Keratinocyte (primary cell): ENCODE measurements around the gene CTCF. TPM values are rescaled to one million over a fixed set of nuclear protein-coding genes. Genes with fewer than 3 reads are reported as not detected.

ENCODE experiments used
- DNase-seq: peaks from one replicate; pipeline ENCODE4 v3.0.0-alpha.2; 2011; ENCODE audit warnings: low read depth, missing footprints, low spot score
- FAIRE-seq: peaks from 2 replicates; lab custom pipeline; 2011; peaks lifted over from hg19 to GRCh38; lab: Jason Lieb, UNC
- H2AFZ ChIP-seq: 2 replicates; pipeline ENCODE4 v1.6.0; 2012; ENCODE audit warnings: low read length, control low read depth, inconsistent platforms; ENCODE audit not compliant: control insufficient read depth
- H3K27ac ChIP-seq: 2 replicates; pipeline ENCODE4 v1.5.1; 2011; ENCODE audit warnings: low read length; ENCODE audit not compliant: control insufficient read depth, insufficient read depth
- H3K27me3 ChIP-seq: 3 replicates; pipeline ENCODE4 v1.6.0; 2011; ENCODE audit warnings: low read length; ENCODE audit not compliant: control insufficient read depth, insufficient read depth; ENCODE audit errors: extremely low read depth
- H3K36me3 ChIP-seq, 2 experiments: 2 replicates in 1 of 2; 3 replicates in 1 of 2; pipeline ENCODE4 v1.5.1; 2011; ENCODE audit warnings: low read length in 2 of 2, mild to moderate bottlenecking in 1 of 2; ENCODE audit not compliant: control insufficient read depth in 2 of 2, insufficient read depth in 2 of 2; ENCODE audit errors: extremely low read depth in 1 of 2
- H3K4me1 ChIP-seq: 3 replicates; pipeline ENCODE4 v1.5.1; 2011; ENCODE audit warnings: low read length; ENCODE audit not compliant: control insufficient read depth, insufficient read depth; ENCODE audit errors: extremely low read depth
- H3K4me2 ChIP-seq: 3 replicates; pipeline ENCODE4 v1.6.0; 2011; ENCODE audit warnings: low read depth, low read length; ENCODE audit not compliant: control insufficient read depth, insufficient read depth; ENCODE audit errors: extremely low read depth
- H3K4me3 ChIP-seq, 3 experiments: fragments of 200-600 bp in 1 of 3; sonication (generic) in 1 of 3; 2 replicates in 2 of 3; 3 replicates in 1 of 3; pipeline ENCODE4 v1.5.1; 2011 to 2016; ENCODE audit warnings: low read length in 3 of 3, mild to moderate bottlenecking in 3 of 3, control low read depth in 2 of 3, inconsistent platforms in 1 of 3, low read depth in 1 of 3, mixed read lengths in 1 of 3, mixed run types in 1 of 3, moderate library complexity in 1 of 3; ENCODE audit not compliant: control insufficient read depth in 2 of 3, insufficient read depth in 2 of 3; ENCODE audit errors: extremely low read depth in 1 of 3
- H3K79me2 ChIP-seq: 2 replicates; pipeline ENCODE4 v1.6.0; 2012; ENCODE audit warnings: low read length; ENCODE audit not compliant: control insufficient read depth, insufficient read depth
- H3K9ac ChIP-seq: 3 replicates; pipeline ENCODE4 v1.6.0; 2011; ENCODE audit warnings: low read length; ENCODE audit not compliant: control insufficient read depth, insufficient read depth; ENCODE audit errors: extremely low read depth
- H3K9me1 ChIP-seq: 3 replicates; pipeline ENCODE4 v1.6.0; 2011; ENCODE audit warnings: low read length; ENCODE audit not compliant: control insufficient read depth, insufficient read depth; ENCODE audit errors: extremely low read depth
- H3K9me3 ChIP-seq: 2 replicates; pipeline ENCODE4 v1.5.1; 2012; ENCODE audit warnings: low read depth, low read length; ENCODE audit not compliant: control insufficient read depth
- H4K20me1 ChIP-seq: 3 replicates; pipeline ENCODE4 v1.6.0; 2011; ENCODE audit warnings: low read length; ENCODE audit not compliant: control insufficient read depth, insufficient read depth; ENCODE audit errors: extremely low read depth
- EZH2 ChIP-seq: IDR thresholded peaks from one replicate; pipeline ENCODE4 v1.6.1; 2012; ENCODE audit warnings: inconsistent platforms, mild to moderate bottlenecking, low read length, moderate library complexity
- dilution Hi-C: fragments of 300-500 bp; cut with MboI; formaldehyde crosslinking; loops from one replicate; pipeline ENCODE4 v1.7.0; 2020; ENCODE audit warnings: low sequenced_read_pairs; ENCODE audit not compliant: extremely low pct_ligation_motif_present
- polyA plus RNA-seq, 5 experiments: library from polyadenylated mRNA; depleted of rRNA in 3 of 5; stranded (reverse) in 3 of 5; stranded (forward) in 1 of 5; unstranded in 1 of 5; fragments of >200 nt; gene quantifications; 1 replicate in 1 of 5; 2 replicates in 3 of 5; 3 replicates in 1 of 5; pipeline versions ENCODE4 v1.2.1 to v1.2.3, GENCODE V29; 2011 to 2012; ENCODE audit warnings: missing spikeins in 2 of 5, low read depth in 1 of 5, low replicate concordance in 1 of 5
- TF ChIP-seq, protein P1 (sequence below), 3 experiments: IDR thresholded peaks in 1 of 3; conservative IDR thresholded peaks in 1 of 3; optimal IDR thresholded peaks in 1 of 3; 2 replicates in 2 of 3; 3 replicates in 1 of 3; pipeline versions ENCODE3 to v1.5.1; 2011; ENCODE audit warnings: low read length in 3 of 3, mild to moderate bottlenecking in 3 of 3, moderate library complexity in 2 of 3, control low read depth in 1 of 3, inconsistent platforms in 1 of 3; ENCODE audit not compliant: insufficient read depth in 2 of 3; ENCODE audit errors: extremely low read depth in 1 of 3

CTCF gene
- polyA plus RNA-seq, 1 donor (not counting 4 experiments of a cell fraction or from before 2014, with no cell fraction given), result 21.4 TPM

DNA sequence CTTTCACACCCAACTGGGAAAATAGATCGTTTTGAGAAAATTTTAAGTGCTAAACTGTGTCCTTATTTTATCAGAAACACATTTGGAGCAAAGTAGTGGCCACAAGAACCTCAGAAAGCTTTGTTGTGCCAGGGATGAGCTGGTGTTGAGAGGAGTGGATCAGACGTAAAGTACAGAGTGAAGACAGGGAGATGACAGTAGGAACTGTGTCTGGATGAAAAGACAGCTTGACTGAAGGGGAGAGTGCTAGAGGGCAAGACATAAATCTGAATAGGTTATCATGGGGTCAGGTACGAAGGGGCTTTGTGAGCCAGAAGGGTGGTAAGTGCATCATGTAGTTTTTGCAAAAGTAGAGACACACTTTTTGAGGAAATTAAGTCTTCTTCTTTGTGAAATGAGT lies 43.3 kb downstream of the CTCF start:
- H3K4me2 ChIP-seq, result no peak overlapping the region
- dilution Hi-C loops, result no loop called here

DNA sequence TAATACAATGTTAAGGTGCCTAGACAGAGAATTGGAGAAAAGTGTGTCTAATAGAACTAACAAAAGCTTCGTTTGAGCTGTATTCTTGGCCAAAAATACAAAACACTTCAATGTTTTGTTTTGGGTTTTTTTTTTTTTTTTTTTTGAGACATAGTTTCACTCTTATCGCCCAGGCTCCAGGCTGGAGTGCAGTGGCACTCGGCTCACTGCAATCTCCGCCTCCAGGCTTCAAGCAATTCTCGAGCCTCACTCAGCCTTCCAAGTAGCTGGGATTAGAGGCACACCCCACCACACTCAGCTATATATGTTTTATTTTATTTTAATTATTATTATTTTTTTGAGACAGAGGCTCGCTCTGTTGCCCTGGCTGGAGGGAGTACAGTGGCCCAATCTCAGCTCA lies 44.3 kb downstream of the CTCF start:
- dilution Hi-C loops, result no loop called here
- Histone ChIP-seq H3K9me3 (no peaks in the 10 kb centered on the region), H3K4me3 (no peak overlapping the region), H3K36me3 (peaks cover 5 to 7% of the 10 kb centered on the region in 2 experiments), H3K4me1 (no peaks in the 10 kb centered on the region), H3K9me1 (no peaks in the 10 kb centered on the region), H3K79me2 (peaks cover 47% of the 10 kb centered on the region), H3K27ac (no peak overlapping the region), H3K27me3 (no peaks in the 10 kb centered on the region), H2AFZ (no peak overlapping the region), H3K9ac (no peak overlapping the region), H3K4me2 (no peak overlapping the region), H4K20me1 (no peaks in the 10 kb centered on the region)
- DNase-seq (no peak), FAIRE-seq (no peak)
- TF ChIP-seq, protein P1, sequence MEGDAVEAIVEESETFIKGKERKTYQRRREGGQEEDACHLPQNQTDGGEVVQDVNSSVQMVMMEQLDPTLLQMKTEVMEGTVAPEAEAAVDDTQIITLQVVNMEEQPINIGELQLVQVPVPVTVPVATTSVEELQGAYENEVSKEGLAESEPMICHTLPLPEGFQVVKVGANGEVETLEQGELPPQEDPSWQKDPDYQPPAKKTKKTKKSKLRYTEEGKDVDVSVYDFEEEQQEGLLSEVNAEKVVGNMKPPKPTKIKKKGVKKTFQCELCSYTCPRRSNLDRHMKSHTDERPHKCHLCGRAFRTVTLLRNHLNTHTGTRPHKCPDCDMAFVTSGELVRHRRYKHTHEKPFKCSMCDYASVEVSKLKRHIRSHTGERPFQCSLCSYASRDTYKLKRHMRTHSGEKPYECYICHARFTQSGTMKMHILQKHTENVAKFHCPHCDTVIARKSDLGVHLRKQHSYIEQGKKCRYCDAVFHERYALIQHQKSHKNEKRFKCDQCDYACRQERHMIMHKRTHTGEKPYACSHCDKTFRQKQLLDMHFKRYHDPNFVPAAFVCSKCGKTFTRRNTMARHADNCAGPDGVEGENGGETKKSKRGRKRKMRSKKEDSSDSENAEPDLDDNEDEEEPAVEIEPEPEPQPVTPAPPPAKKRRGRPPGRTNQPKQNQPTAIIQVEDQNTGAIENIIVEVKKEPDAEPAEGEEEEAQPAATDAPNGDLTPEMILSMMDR (optimal IDR thresholded peaks at IDR 0.05 in 1 of 3, IDR thresholded peaks at IDR 0.05 in 1 of 3, conservative IDR thresholded peaks at IDR 0.05 in 1 of 3; ENCODE audit: extremely low read depth in 1 of 3, insufficient read depth in 2 of 3, low read length in 3 of 3), result no peak
- no peak for TF ChIP-seq EZH2

More for the DNA sequence above, 43.3 kb downstream of the CTCF start:
- TF ChIP-seq, protein P1 (optimal IDR thresholded peaks at IDR 0.05 in 1 of 3, IDR thresholded peaks at IDR 0.05 in 1 of 3, conservative IDR thresholded peaks at IDR 0.05 in 1 of 3; ENCODE audit: extremely low read depth in 1 of 3, insufficient read depth in 2 of 3, low read length in 3 of 3), result no peak
- TF ChIP-seq EZH2, result no peak
- Histone ChIP-seq H3K4me1 (no peaks in the 10 kb centered on the region), H3K9ac (no peak overlapping the region), H3K4me3 (no peak overlapping the region), H3K36me3 (peaks cover 0 to 4% of the 10 kb centered on the region in 2 experiments), H3K9me1 (no peaks in the 10 kb centered on the region), H2AFZ (no peak overlapping the region), H3K27me3 (no peaks in the 10 kb centered on the region), H3K27ac (no peak overlapping the region), H3K9me3 (no peaks in the 10 kb centered on the region), H4K20me1 (no peaks in the 10 kb centered on the region), H3K79me2 (peaks cover 54% of the 10 kb centered on the region)
- FAIRE-seq (no peak), DNase-seq (no peak)
